ENCODE measurements around the gene DNAH3.
"Not testable (repeated sequence)": the region's sequence is repeated elsewhere in the genome, so short reads cannot be mapped to it uniquely, and the experiment has no call there.

DNAH3 gene

GRCh38 chr16:21100447-21100846 is 50.2 kb downstream of the DNAH3 start:
- no peak overlapping the region for H3K9ac ChIP-seq (ENCODE audit: insufficient read length)
- H3K4me3 ChIP-seq, result no peak overlapping the region
- no peaks in the 10 kb centered on the region for H3K36me3 ChIP-seq (ENCODE audit: insufficient read depth, low read length)
- TF ChIP-seq FOXP2 (optimal IDR thresholded peaks at IDR 0.05; ENCODE audit: control extremely low read depth, extremely low read length, insufficient read depth) (no peak), EZH2 (IDR thresholded peaks at IDR 0.05) (no peak), POLR2AphosphoS5 (IDR thresholded peaks at IDR 0.05; ENCODE audit: borderline replicate concordance, low read depth, low read length) (no peak)
- no peaks in the 10 kb centered on the region for H3K9me3 ChIP-seq (ENCODE audit: low read depth, low read length)
- H3K27ac ChIP-seq, result no peak overlapping the region
- no peak for DNase-seq (ENCODE audit: low read depth, low spot score)

GRCh38 chr16:21097151-21097550 is 53.5 kb downstream of the DNAH3 start:
- no peak overlapping the region for H3K9ac ChIP-seq (ENCODE audit: insufficient read length)
- no peak overlapping the region for H3K27ac ChIP-seq
- H3K4me3 ChIP-seq, result no peak overlapping the region
- TF ChIP-seq EZH2 (IDR thresholded peaks at IDR 0.05) (no peak), FOXP2 (optimal IDR thresholded peaks at IDR 0.05; ENCODE audit: control extremely low read depth, extremely low read length, insufficient read depth) (no peak), POLR2AphosphoS5 (IDR thresholded peaks at IDR 0.05; ENCODE audit: borderline replicate concordance, low read depth, low read length) (no peak)
- H3K9me3 ChIP-seq (ENCODE audit: low read depth, low read length), result no peaks in the 10 kb centered on the region
- DNase-seq (ENCODE audit: low read depth, low spot score), result no peak
- no peaks in the 10 kb centered on the region for H3K36me3 ChIP-seq (ENCODE audit: insufficient read depth, low read length)

GRCh38 chr16:21094719-21095118 is 55.9 kb downstream of the DNAH3 start:
- H3K4me3 ChIP-seq, result not testable (repeated sequence)

GRCh38 chr16:21092951-21093350 is 57.7 kb downstream of the DNAH3 start:
- no peak for TF ChIP-seq POLR2AphosphoS5 (IDR thresholded peaks at IDR 0.05; ENCODE audit: borderline replicate concordance, low read depth, low read length)
- TF ChIP-seq EZH2 (IDR thresholded peaks at IDR 0.05), result no peak
- no peak for TF ChIP-seq FOXP2 (optimal IDR thresholded peaks at IDR 0.05; ENCODE audit: control extremely low read depth, extremely low read length, insufficient read depth)
- Histone ChIP-seq H3K9ac (ENCODE audit: insufficient read length) (no peak overlapping the region), H3K36me3 (ENCODE audit: insufficient read depth, low read length) (no peaks in the 10 kb centered on the region), H3K4me3 (no peak overlapping the region), H3K9me3 (ENCODE audit: low read depth, low read length) (no peaks in the 10 kb centered on the region), H3K27ac (no peak overlapping the region)
- DNase-seq (ENCODE audit: low read depth, low spot score), result no peak

More at GRCh38 chr16:21094719-21095118, 55.9 kb downstream of the DNAH3 start:
- not testable (repeated sequence) for H3K9ac ChIP-seq (ENCODE audit: insufficient read length); H3K27ac ChIP-seq; H3K36me3 ChIP-seq (ENCODE audit: insufficient read depth, low read length); H3K9me3 ChIP-seq (ENCODE audit: low read depth, low read length); DNase-seq (ENCODE audit: low read depth, low spot score)

- TF ChIP-seq FOXP2 (optimal IDR thresholded peaks at IDR 0.05; ENCODE audit: control extremely low read depth, extremely low read length, insufficient read depth), result no peak
- no peak for TF ChIP-seq POLR2AphosphoS5 (IDR thresholded peaks at IDR 0.05; ENCODE audit: borderline replicate concordance, low read depth, low read length)
- TF ChIP-seq EZH2 (IDR thresholded peaks at IDR 0.05), result no peak
- H3K9ac ChIP-seq (ENCODE audit: insufficient read length), result no peak overlapping the region
- H3K4me3 ChIP-seq, result no peak overlapping the region
- no peak overlapping the region for H3K27ac ChIP-seq
- DNase-seq (ENCODE audit: low read depth, low spot score), result no peak
- H3K36me3 ChIP-seq (ENCODE audit: insufficient read depth, low read length), result no peaks in the 10 kb centered on the region
- H3K9me3 ChIP-seq (ENCODE audit: low read depth, low read length), result no peaks in the 10 kb centered on the region
These were observed 61.8 kb downstream of the DNAH3 start for GRCh38 chr16:21088646-21089538.

- no peak for DNase-seq (ENCODE audit: low read depth, low spot score)
- Histone ChIP-seq H3K36me3 (ENCODE audit: insufficient read depth, low read length) (no peaks in the 10 kb centered on the region), H3K9ac (ENCODE audit: insufficient read length) (no peak overlapping the region), H3K9me3 (ENCODE audit: low read depth, low read length) (no peaks in the 10 kb centered on the region), H3K27ac (no peak overlapping the region), H3K4me3 (no peak overlapping the region)
- TF ChIP-seq POLR2AphosphoS5 (IDR thresholded peaks at IDR 0.05; ENCODE audit: borderline replicate concordance, low read depth, low read length) (no peak), EZH2 (IDR thresholded peaks at IDR 0.05) (no peak), FOXP2 (optimal IDR thresholded peaks at IDR 0.05; ENCODE audit: control extremely low read depth, extremely low read length, insufficient read depth) (no peak)
These were observed 62.5 kb downstream of the DNAH3 start for GRCh38 chr16:21088143-21088542.

- no peak overlapping the region for H3K27ac ChIP-seq
- H3K9me3 ChIP-seq (ENCODE audit: low read depth, low read length), result no peaks in the 10 kb centered on the region
- TF ChIP-seq EZH2 (IDR thresholded peaks at IDR 0.05), result no peak
- TF ChIP-seq FOXP2 (optimal IDR thresholded peaks at IDR 0.05; ENCODE audit: control extremely low read depth, extremely low read length, insufficient read depth), result no peak
- no peak for TF ChIP-seq POLR2AphosphoS5 (IDR thresholded peaks at IDR 0.05; ENCODE audit: borderline replicate concordance, low read depth, low read length)
- H3K36me3 ChIP-seq (ENCODE audit: insufficient read depth, low read length), result no peaks in the 10 kb centered on the region
- no peak overlapping the region for H3K9ac ChIP-seq (ENCODE audit: insufficient read length)
- no peak for DNase-seq (ENCODE audit: low read depth, low spot score)
- H3K4me3 ChIP-seq, result no peak overlapping the region
These were observed 65.9 kb downstream of the DNAH3 start for GRCh38 chr16:21084631-21085225.

- H3K9me3 ChIP-seq (ENCODE audit: low read depth, low read length), result no peaks in the 10 kb centered on the region
- DNase-seq (ENCODE audit: low read depth, low spot score), result no peak
- no peak overlapping the region for H3K27ac ChIP-seq
- H3K4me3 ChIP-seq, result no peak overlapping the region
- no peaks in the 10 kb centered on the region for H3K36me3 ChIP-seq (ENCODE audit: insufficient read depth, low read length)
- H3K9ac ChIP-seq (ENCODE audit: insufficient read length), result no peak overlapping the region
- TF ChIP-seq POLR2AphosphoS5 (IDR thresholded peaks at IDR 0.05; ENCODE audit: borderline replicate concordance, low read depth, low read length) (no peak), FOXP2 (optimal IDR thresholded peaks at IDR 0.05; ENCODE audit: control extremely low read depth, extremely low read length, insufficient read depth) (no peak), EZH2 (IDR thresholded peaks at IDR 0.05) (no peak)
These were observed 66.8 kb downstream of the DNAH3 start for GRCh38 chr16:21083729-21084268.

Data from SK-N-MC (cell line).